ENCODE results near the gene GORAB. TPM values are rescaled to one million over a fixed set of nuclear protein-coding genes. Genes with fewer than 3 reads are reported as not detected.

GORAB gene
- polyA plus RNA-seq, 1 donor (not counting 4 experiments of a cell fraction or from before 2014, with no cell fraction given), result 12.0 TPM

DNA sequence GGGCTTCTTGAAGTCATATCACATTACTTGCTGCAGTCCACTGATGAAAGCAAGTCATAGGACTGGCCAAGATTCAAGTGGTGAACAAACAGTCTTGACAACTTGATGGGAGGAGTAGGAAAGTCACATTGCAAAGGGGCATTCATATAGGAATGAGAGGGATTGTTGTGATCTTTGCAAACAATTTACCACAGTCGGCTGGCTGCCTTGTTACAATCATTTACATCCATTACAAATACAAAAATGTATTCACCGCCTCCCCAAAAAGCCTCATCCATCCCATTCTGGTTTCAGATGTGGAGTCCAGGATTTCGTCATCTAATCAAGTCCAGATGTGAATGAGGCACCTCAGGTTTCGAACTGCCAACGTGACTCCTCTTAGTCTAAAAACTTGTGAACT lies 26.8 kb downstream of the GORAB start:
- H3K79me2 ChIP-seq (ENCODE audit: control insufficient read depth, insufficient read depth, low read length), result no peaks in the 10 kb centered on the region
- peaks cover 22% of the 10 kb centered on the region for H3K4me1 ChIP-seq (ENCODE audit: control insufficient read depth, extremely low read depth, insufficient read depth, low read length)

DNA sequence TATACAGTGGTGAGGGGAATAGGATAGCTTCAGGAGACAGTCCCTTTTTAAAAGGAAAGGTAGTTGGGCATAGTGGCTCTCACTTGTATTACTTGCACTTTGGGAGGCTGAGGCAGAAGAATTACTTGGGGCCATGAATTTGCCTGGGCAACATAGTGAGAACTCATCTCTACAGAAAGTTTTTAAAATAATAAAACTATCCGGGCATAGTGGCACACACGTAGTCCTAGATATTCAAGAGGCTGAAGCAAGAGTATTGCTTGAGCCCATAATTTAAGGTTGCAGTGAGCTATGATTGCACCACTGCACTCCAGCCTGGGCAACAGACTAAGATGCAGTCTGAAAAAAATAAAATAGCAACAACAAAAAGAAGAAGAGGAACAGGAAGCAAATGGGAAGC lies 27.2 kb downstream of the GORAB start:
- DNase-seq (ENCODE audit: low read depth, low spot score) (no peak), FAIRE-seq (no peak)
- Histone ChIP-seq H3K4me2 (ENCODE audit: control insufficient read depth, extremely low read depth, insufficient read depth, low read depth, low read length) (no peak overlapping the region), H3K79me2 (ENCODE audit: control insufficient read depth, insufficient read depth, low read length) (no peaks in the 10 kb centered on the region), H3K4me1 (ENCODE audit: control insufficient read depth, extremely low read depth, insufficient read depth, low read length) (peaks cover 23% of the 10 kb centered on the region), H4K20me1 (ENCODE audit: control insufficient read depth, extremely low read depth, insufficient read depth, low read length) (no peaks in the 10 kb centered on the region), H3K9ac (ENCODE audit: control insufficient read depth, extremely low read depth, insufficient read depth, low read length) (no peak overlapping the region), H3K27ac (ENCODE audit: control insufficient read depth, insufficient read depth, low read length) (no peak overlapping the region), H3K9me3 (ENCODE audit: control insufficient read depth, low read depth, low read length) (peaks cover 10% of the 10 kb centered on the region), H3K9me1 (ENCODE audit: control insufficient read depth, extremely low read depth, insufficient read depth, low read length) (no peaks in the 10 kb centered on the region), H3K4me3 (ENCODE audit: control insufficient read depth in 2 of 3, extremely low read depth in 1 of 3, insufficient read depth in 2 of 3, low read depth in 1 of 3, low read length in 3 of 3) (no peak overlapping the region), H3K36me3 (ENCODE audit: control insufficient read depth in 2 of 2, extremely low read depth in 1 of 2, insufficient read depth in 2 of 2, low read length in 2 of 2) (no peaks in the 10 kb centered on the region), H2AFZ (ENCODE audit: control insufficient read depth, low read length) (no peak overlapping the region), H3K27me3 (ENCODE audit: control insufficient read depth, extremely low read depth, insufficient read depth, low read length) (no peaks in the 10 kb centered on the region)
- dilution Hi-C loops (cut with MboI; ENCODE audit: extremely low pct_ligation_motif_present, low sequenced_read_pairs), result no loop called here
- TF ChIP-seq, protein P1, sequence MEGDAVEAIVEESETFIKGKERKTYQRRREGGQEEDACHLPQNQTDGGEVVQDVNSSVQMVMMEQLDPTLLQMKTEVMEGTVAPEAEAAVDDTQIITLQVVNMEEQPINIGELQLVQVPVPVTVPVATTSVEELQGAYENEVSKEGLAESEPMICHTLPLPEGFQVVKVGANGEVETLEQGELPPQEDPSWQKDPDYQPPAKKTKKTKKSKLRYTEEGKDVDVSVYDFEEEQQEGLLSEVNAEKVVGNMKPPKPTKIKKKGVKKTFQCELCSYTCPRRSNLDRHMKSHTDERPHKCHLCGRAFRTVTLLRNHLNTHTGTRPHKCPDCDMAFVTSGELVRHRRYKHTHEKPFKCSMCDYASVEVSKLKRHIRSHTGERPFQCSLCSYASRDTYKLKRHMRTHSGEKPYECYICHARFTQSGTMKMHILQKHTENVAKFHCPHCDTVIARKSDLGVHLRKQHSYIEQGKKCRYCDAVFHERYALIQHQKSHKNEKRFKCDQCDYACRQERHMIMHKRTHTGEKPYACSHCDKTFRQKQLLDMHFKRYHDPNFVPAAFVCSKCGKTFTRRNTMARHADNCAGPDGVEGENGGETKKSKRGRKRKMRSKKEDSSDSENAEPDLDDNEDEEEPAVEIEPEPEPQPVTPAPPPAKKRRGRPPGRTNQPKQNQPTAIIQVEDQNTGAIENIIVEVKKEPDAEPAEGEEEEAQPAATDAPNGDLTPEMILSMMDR (optimal IDR thresholded peaks at IDR 0.05 in 1 of 3, IDR thresholded peaks at IDR 0.05 in 1 of 3, conservative IDR thresholded peaks at IDR 0.05 in 1 of 3; ENCODE audit: extremely low read depth in 1 of 3, insufficient read depth in 2 of 3, low read length in 3 of 3), result no peak
- no peak for TF ChIP-seq EZH2 (IDR thresholded peaks at IDR 0.05; ENCODE audit: low read length)

More for the DNA sequence above, 26.8 kb downstream of the GORAB start:
- no peaks in the 10 kb centered on the region for H4K20me1 ChIP-seq (ENCODE audit: control insufficient read depth, extremely low read depth, insufficient read depth, low read length)
- H3K9me1 ChIP-seq (ENCODE audit: control insufficient read depth, extremely low read depth, insufficient read depth, low read length), result no peaks in the 10 kb centered on the region
- no peak for FAIRE-seq
- no peak for TF ChIP-seq EZH2 (IDR thresholded peaks at IDR 0.05; ENCODE audit: low read length)
- TF ChIP-seq, protein P1 (optimal IDR thresholded peaks at IDR 0.05 in 1 of 3, IDR thresholded peaks at IDR 0.05 in 1 of 3, conservative IDR thresholded peaks at IDR 0.05 in 1 of 3; ENCODE audit: extremely low read depth in 1 of 3, insufficient read depth in 2 of 3, low read length in 3 of 3), result no peak
- peaks cover 10% of the 10 kb centered on the region for H3K9me3 ChIP-seq (ENCODE audit: control insufficient read depth, low read depth, low read length)
- DNase-seq (ENCODE audit: low read depth, low spot score), result no peak
- H3K36me3 ChIP-seq (ENCODE audit: control insufficient read depth in 2 of 2, extremely low read depth in 1 of 2, insufficient read depth in 2 of 2, low read length in 2 of 2), result no peaks in the 10 kb centered on the region
- no peak overlapping the region for H2AFZ ChIP-seq (ENCODE audit: control insufficient read depth, low read length)
- no peaks in the 10 kb centered on the region for H3K27me3 ChIP-seq (ENCODE audit: control insufficient read depth, extremely low read depth, insufficient read depth, low read length)
- H3K27ac ChIP-seq (ENCODE audit: control insufficient read depth, insufficient read depth, low read length), result no peak overlapping the region
- dilution Hi-C loops (cut with MboI; ENCODE audit: extremely low pct_ligation_motif_present, low sequenced_read_pairs), result no loop called here
- H3K4me3 ChIP-seq (ENCODE audit: control insufficient read depth in 2 of 3, extremely low read depth in 1 of 3, insufficient read depth in 2 of 3, low read depth in 1 of 3, low read length in 3 of 3), result no peak overlapping the region
- no peak overlapping the region for H3K9ac ChIP-seq (ENCODE audit: control insufficient read depth, extremely low read depth, insufficient read depth, low read length)
- no peak overlapping the region for H3K4me2 ChIP-seq (ENCODE audit: control insufficient read depth, extremely low read depth, insufficient read depth, low read depth, low read length)

Measured in keratinocyte (primary cell).